Lower lobe of right lung (tissue), 2 donors: Measurements from ENCODE around the gene RRN3. TPM values are rescaled to one million over a fixed set of nuclear protein-coding genes. Genes with fewer than 3 reads are reported as not detected.
"Not testable (repeated sequence)": the region's sequence is repeated elsewhere in the genome, so short reads cannot be mapped to it uniquely, and the experiment has no call there.

ENCODE experiments used
- ATAC-seq, 2 donors: fragments of 200-7000 bp; cut with Tn5 transposase; one replicate each; pipeline ENCODE4 v1.9.1; 2020 to 2022; ENCODE audit warnings: mild to moderate bottlenecking in 2 of 2, moderate library complexity in 2 of 2
- DNase-seq: peaks from one replicate; pipeline ENCODE4 v3.0.0-alpha.2; 2020
- H3K27ac ChIP-seq: fragments of 200-600 bp; one replicate; pipeline ENCODE4 v1.8.0; 2022
- H3K27me3 ChIP-seq: fragments of 200-600 bp; one replicate; pipeline ENCODE4 v1.8.0; 2022; ENCODE audit warnings: low read depth
- H3K36me3 ChIP-seq: fragments of 200-600 bp; one replicate; pipeline ENCODE4 v1.8.0; 2022; ENCODE audit warnings: mild to moderate bottlenecking
- H3K4me1 ChIP-seq: fragments of 200-600 bp; one replicate; pipeline ENCODE4 v1.8.0; 2022
- H3K4me3 ChIP-seq: fragments of 200-600 bp; one replicate; pipeline ENCODE4 v1.8.0; 2022; ENCODE audit warnings: mild to moderate bottlenecking
- H3K9me3 ChIP-seq: fragments of 200-600 bp; one replicate; pipeline ENCODE4 v1.8.0; 2022
- intact Hi-C: fragments of 100-400 bp; cut with DNase I; formaldehyde crosslinking; loops from one replicate; pipeline ENCODE4 v1.11.0; 2022
- total RNA-seq: library from RNA; stranded (reverse); fragmentation: NEBNext Ultra II Directional; extraction: Animal tissue kit (Norgen Biotek cat#: 25700); gene quantifications from one replicate; pipeline ENCODE4 v1.2.1, GENCODE V29; 2021
- donor health status: DM: no; HTN: yes; CAD: no; lungs with severe emphysema.

RRN3 gene
- total RNA-seq, 1 donor from 2014 or later: 23.0 TPM

DNA sequence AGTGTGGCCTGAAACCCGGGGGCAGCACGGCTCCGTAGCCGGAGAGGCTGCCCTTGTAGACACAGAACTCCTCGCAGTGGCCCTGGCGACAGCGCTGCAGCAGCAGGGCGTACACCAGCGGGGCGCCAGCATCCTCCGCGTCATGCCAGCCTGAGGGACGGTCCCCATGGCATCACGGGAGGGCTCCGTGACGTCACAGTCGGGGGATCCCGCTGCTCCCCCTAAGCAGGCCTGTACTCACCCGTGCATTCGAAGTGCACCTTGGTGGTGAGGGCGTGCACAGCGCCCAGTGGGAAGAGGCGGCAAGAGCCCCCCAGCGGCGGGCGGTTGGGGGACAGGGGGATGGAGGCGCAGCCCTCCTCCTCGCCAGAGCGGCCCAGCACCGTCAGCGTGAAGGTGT lies 39.5 kb upstream of the RRN3 start:
- H3K4me3 ChIP-seq, H3K9me3 ChIP-seq, intact Hi-C loops, H3K27me3 ChIP-seq, ATAC-seq, H3K27ac ChIP-seq, DNase-seq, H3K4me1 ChIP-seq, H3K36me3 ChIP-seq: not testable (repeated sequence)

- H3K27me3 ChIP-seq, H3K27ac ChIP-seq, H3K9me3 ChIP-seq, H3K4me1 ChIP-seq, H3K36me3 ChIP-seq, H3K4me3 ChIP-seq, DNase-seq, intact Hi-C loops, ATAC-seq: not testable (repeated sequence)
Measured at GRCh38 chr16:15132719-15133428, 38.8 kb upstream of the RRN3 start.

GRCh38 chr16:15130943-15131700 lies 37.0 kb upstream of the RRN3 start:
- ATAC-seq, H3K27me3 ChIP-seq, H3K9me3 ChIP-seq, DNase-seq, H3K4me3 ChIP-seq, intact Hi-C loops, H3K4me1 ChIP-seq, H3K27ac ChIP-seq: not testable (repeated sequence)
- peaks cover 15% of the 10 kb centered on the region for H3K36me3 ChIP-seq

GRCh38 chr16:15130256-15130932 lies 36.3 kb upstream of the RRN3 start:
- H3K4me3 ChIP-seq, H3K27ac ChIP-seq, H3K4me1 ChIP-seq, H3K27me3 ChIP-seq, DNase-seq, intact Hi-C loops, ATAC-seq, H3K9me3 ChIP-seq: not testable (repeated sequence)
- H3K36me3 ChIP-seq: peaks cover 15% of the 10 kb centered on the region

- intact Hi-C loops, DNase-seq, H3K4me1 ChIP-seq: not testable (repeated sequence)
Measured at GRCh38 chr16:15127641-15128425, 33.8 kb upstream of the RRN3 start.

GRCh38 chr16:15100372-15100987 lies 6.4 kb upstream of the RRN3 start:
- ATAC-seq, H3K27me3 ChIP-seq, H3K36me3 ChIP-seq, DNase-seq, H3K9me3 ChIP-seq, H3K27ac ChIP-seq, H3K4me3 ChIP-seq, intact Hi-C loops, H3K4me1 ChIP-seq: not testable (repeated sequence)

More at GRCh38 chr16:15127641-15128425, 33.8 kb upstream of the RRN3 start:
- ATAC-seq, H3K27ac ChIP-seq, H3K27me3 ChIP-seq, H3K9me3 ChIP-seq, H3K4me3 ChIP-seq: not testable (repeated sequence)
- H3K36me3 ChIP-seq: peaks cover 12% of the 10 kb centered on the region

DNA sequence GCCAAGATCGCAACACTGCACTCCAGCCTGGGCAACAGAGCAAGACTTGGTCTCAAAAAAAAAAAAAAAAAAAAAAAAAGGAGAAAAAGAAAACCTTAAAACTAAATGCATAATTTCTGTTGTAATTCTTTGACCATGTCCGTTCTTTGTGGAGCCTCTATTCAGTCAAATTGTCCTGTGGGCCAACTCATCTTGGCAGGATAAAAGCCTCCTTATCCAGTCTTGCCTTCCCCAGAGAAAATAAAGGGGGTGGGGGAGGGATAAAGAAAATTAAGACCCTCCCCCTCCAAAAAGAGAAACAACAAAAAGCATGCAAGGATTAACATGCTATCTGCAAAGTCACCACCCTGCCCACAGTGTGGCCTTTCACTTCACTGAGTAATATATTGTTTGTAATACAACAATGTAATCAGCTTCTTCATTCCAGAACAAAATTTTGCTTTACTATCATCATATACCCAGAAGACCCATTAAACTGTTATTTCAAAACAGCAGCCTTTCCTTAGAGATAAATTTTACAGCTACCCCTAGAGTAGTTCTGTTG lies 5.4 kb upstream of the RRN3 start:
- H3K9me3 ChIP-seq, H3K27me3 ChIP-seq, DNase-seq, H3K27ac ChIP-seq, intact Hi-C loops, H3K4me1 ChIP-seq, ATAC-seq, H3K4me3 ChIP-seq, H3K36me3 ChIP-seq: not testable (repeated sequence)

- DNase-seq, H3K9me3 ChIP-seq, H3K27me3 ChIP-seq, intact Hi-C loops, ATAC-seq, H3K27ac ChIP-seq, H3K4me3 ChIP-seq, H3K36me3 ChIP-seq: not testable (repeated sequence)
- H3K4me1 ChIP-seq: peaks cover 17% of the 10 kb centered on the region
Measured at GRCh38 chr16:15096583-15096972, 2.5 kb upstream of the RRN3 start.

GRCh38 chr16:15093571-15093954 lies 509 bp downstream of the RRN3 start:
- intact Hi-C loops: not testable (repeated sequence)

GRCh38 chr16:15090663-15091269 lies 3.3 kb downstream of the RRN3 start:
- Histone ChIP-seq H3K36me3 (peaks cover 60% of the 10 kb centered on the region), H3K4me1 (peaks cover 17% of the 10 kb centered on the region)
- H3K9me3 ChIP-seq, intact Hi-C loops, H3K27me3 ChIP-seq, H3K27ac ChIP-seq, H3K4me3 ChIP-seq, ATAC-seq, DNase-seq: not testable (repeated sequence)

More at GRCh38 chr16:15093571-15093954, 509 bp downstream of the RRN3 start:
- not testable (repeated sequence) for H3K27me3 ChIP-seq, ATAC-seq, DNase-seq, H3K9me3 ChIP-seq
- Histone ChIP-seq H3K4me1 (peaks cover 17% of the 10 kb centered on the region), H3K36me3 (peaks cover 34% of the 10 kb centered on the region), H3K4me3 (peak overlapping the region; percentile 68), H3K27ac (peak overlapping the region; percentile 84)

GRCh38 chr16:15082788-15083187 lies 11.3 kb downstream of the RRN3 start:
- H3K9me3 ChIP-seq, DNase-seq, intact Hi-C loops, H3K4me3 ChIP-seq, ATAC-seq, H3K27ac ChIP-seq, H3K4me1 ChIP-seq, H3K27me3 ChIP-seq: not testable (repeated sequence)
- H3K36me3 ChIP-seq: peaks cover 97% of the 10 kb centered on the region

DNA sequence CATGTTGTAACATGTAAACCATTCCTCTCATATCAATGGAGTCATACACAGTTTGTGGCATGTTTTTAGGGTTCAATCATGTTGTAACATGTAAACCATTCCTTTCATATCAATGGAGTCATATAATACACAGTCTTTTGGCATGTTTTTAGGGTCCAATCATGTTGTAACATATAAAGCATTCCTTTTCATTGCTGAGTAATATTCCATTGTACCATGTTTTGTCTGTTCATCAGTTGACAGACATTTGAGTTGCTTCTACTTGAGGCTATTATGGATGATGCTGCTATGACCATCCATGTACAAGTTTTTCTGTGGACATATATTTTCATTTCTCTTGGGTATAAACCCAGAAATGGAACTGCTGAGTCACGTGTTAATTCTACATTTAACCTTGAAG lies 13.2 kb downstream of the RRN3 start:
- H3K36me3 ChIP-seq: peaks cover 96% of the 10 kb centered on the region
- H3K27ac ChIP-seq, H3K27me3 ChIP-seq, H3K9me3 ChIP-seq, DNase-seq, intact Hi-C loops, H3K4me3 ChIP-seq, ATAC-seq, H3K4me1 ChIP-seq: not testable (repeated sequence)
